Mesendoderm (in vitro differentiated cells): ENCODE results near the gene PRSS1.

ENCODE experiments used
- DNase-seq: peaks from one replicate; pipeline ENCODE4 v3.0.0; 2013
- H2AK5ac ChIP-seq: 2 replicates; pipeline ENCODE4 v1.6.1; 2013; ENCODE audit warnings: low read length, inconsistent platforms
- H2BK120ac ChIP-seq: 2 replicates; pipeline ENCODE4 v1.6.1; 2013; ENCODE audit warnings: low read depth, mild to moderate bottlenecking, low read length, moderate library complexity, mixed read lengths
- H2BK15ac ChIP-seq: replicated peaks from 2 replicates; pipeline ENCODE4 v1.6.1; 2013; ENCODE audit warnings: low read depth, mild to moderate bottlenecking, moderate library complexity
- H2BK5ac ChIP-seq: 2 replicates; pipeline ENCODE4 v1.6.1; 2013; ENCODE audit warnings: low read length, inconsistent platforms
- H3K18ac ChIP-seq: 2 replicates; pipeline ENCODE4 v1.6.1; 2013; ENCODE audit warnings: mild to moderate bottlenecking, low read length, mixed read lengths
- H3K23ac ChIP-seq: one replicate; pipeline ENCODE4 v1.6.1; 2013; ENCODE audit warnings: low read length
- H3K27ac ChIP-seq: 2 replicates; pipeline ENCODE4 v1.5.1; 2013; ENCODE audit warnings: low read depth, mild to moderate bottlenecking, inconsistent platforms, low read length, moderate library complexity
- H3K27me3 ChIP-seq: 2 replicates; pipeline ENCODE4 v1.6.1; 2013; ENCODE audit warnings: low read length, control low read depth, mild to moderate bottlenecking, inconsistent platforms; ENCODE audit not compliant: insufficient read depth, poor library complexity
- H3K36me3 ChIP-seq: 2 replicates; pipeline ENCODE4 v1.6.1; 2013; ENCODE audit warnings: low read length, inconsistent platforms; ENCODE audit not compliant: control insufficient read depth, insufficient read depth
- H3K4ac ChIP-seq: one replicate; pipeline ENCODE4 v1.6.1; 2013; ENCODE audit warnings: low read depth, mild to moderate bottlenecking, low read length, moderate library complexity
- H3K4me1 ChIP-seq: 2 replicates; pipeline ENCODE4 v1.6.1; 2013; ENCODE audit warnings: low read depth, low read length, inconsistent platforms; ENCODE audit not compliant: control insufficient read depth
- H3K4me2 ChIP-seq: 2 replicates; pipeline ENCODE4 v1.6.1; 2013; ENCODE audit warnings: low read length
- H3K4me3 ChIP-seq: 2 replicates; pipeline ENCODE4 v1.5.1; 2013; ENCODE audit warnings: mild to moderate bottlenecking, low read length
- H3K56ac ChIP-seq: one replicate; pipeline ENCODE4 v1.6.1; 2013; ENCODE audit warnings: low read length
- H3K79me1 ChIP-seq: 2 replicates; pipeline ENCODE4 v1.6.1; 2013; ENCODE audit warnings: low read length, inconsistent platforms
- H3K79me2 ChIP-seq: 2 replicates; pipeline ENCODE4 v1.6.1; 2013; ENCODE audit warnings: mild to moderate bottlenecking, low read length; ENCODE audit not compliant: control insufficient read depth, insufficient read depth
- H3K9ac ChIP-seq: 2 replicates; pipeline ENCODE4 v1.6.1; 2013; ENCODE audit warnings: low read length, inconsistent platforms
- H4K5ac ChIP-seq: one replicate; pipeline ENCODE4 v1.6.1; 2013; ENCODE audit warnings: low read length
- H4K8ac ChIP-seq: one replicate; pipeline ENCODE4 v1.6.1; 2013; ENCODE audit warnings: low read depth, mild to moderate bottlenecking, control low read depth, low read length, moderate library complexity
- WGBS: extraction: QIAGEN DNeasy Blood & Tissue Kit; methylation state at CpG from one replicate; pipeline ENCODE4 v1.1.7; 2013; ENCODE audit warnings: low lambda C conversion rate, missing lambda C conversion rate; ENCODE audit not compliant: insufficient coverage; ENCODE audit errors: extremely low coverage; 5-methylcytosine and 5-hydroxymethylcytosine counted together

Gene PRSS1

GRCh38 chr7:142788303-142789289, 39.3 kb downstream of the PRSS1 start:
- Histone ChIP-seq H3K56ac (no peak overlapping the region), H3K79me1 (no peaks in the 10 kb centered on the region), H4K8ac (no peak overlapping the region), H2BK5ac (no peak overlapping the region), H3K36me3 (no peaks in the 10 kb centered on the region), H3K27ac (no peak overlapping the region), H3K4ac (no peak overlapping the region), H2BK15ac (no peak overlapping the region), H3K9ac (no peak overlapping the region), H3K79me2 (no peaks in the 10 kb centered on the region), H3K27me3 (no peaks in the 10 kb centered on the region), H2AK5ac (no peak overlapping the region), H3K4me1 (no peaks in the 10 kb centered on the region), H3K18ac (no peak overlapping the region), H3K4me2 (no peak overlapping the region), H3K4me3 (no peak overlapping the region), H2BK120ac (no peak overlapping the region), H4K5ac (no peak overlapping the region), H3K23ac (no peak overlapping the region)
- DNase-seq = no peak
- WGBS = no CpG with 5 or more reads among the region's 10 CpGs

DNA sequence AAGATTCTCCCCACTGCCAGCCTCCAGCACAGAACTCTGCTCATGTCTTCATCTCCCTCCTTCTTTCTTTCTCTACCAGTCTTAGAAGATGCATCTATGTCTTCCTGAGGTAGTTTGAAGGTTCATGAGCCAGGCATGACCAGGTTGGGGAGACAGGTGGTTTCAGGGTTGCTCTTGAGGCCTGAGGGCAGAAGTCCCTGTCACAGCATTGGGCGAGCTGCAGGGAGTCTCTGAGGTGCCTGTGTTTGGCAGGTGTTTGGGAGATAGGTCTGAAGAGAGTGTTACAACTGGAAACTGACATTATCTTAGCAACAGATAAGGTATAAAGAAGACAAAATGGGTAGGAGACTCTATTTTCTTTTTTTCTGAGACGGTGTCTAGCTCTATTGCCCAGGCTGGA, 40.2 kb downstream of the PRSS1 start:
- no CpG with 5 or more reads among the region's 2 CpGs for WGBS
- Histone ChIP-seq H3K27me3 (no peaks in the 10 kb centered on the region), H4K5ac (no peak overlapping the region), H2BK5ac (no peak overlapping the region), H3K79me2 (no peaks in the 10 kb centered on the region), H4K8ac (no peak overlapping the region), H3K36me3 (no peaks in the 10 kb centered on the region), H3K4me3 (no peak overlapping the region), H2BK120ac (no peak overlapping the region), H3K18ac (no peak overlapping the region), H2AK5ac (no peak overlapping the region), H3K4ac (no peak overlapping the region), H3K56ac (no peak overlapping the region), H3K23ac (no peak overlapping the region), H3K27ac (no peak overlapping the region), H2BK15ac (no peak overlapping the region), H3K79me1 (no peaks in the 10 kb centered on the region), H3K4me2 (no peak overlapping the region), H3K4me1 (no peaks in the 10 kb centered on the region), H3K9ac (no peak overlapping the region)
- no peak for DNase-seq

GRCh38 chr7:142790056-142790455, 40.8 kb downstream of the PRSS1 start:
- H2BK120ac ChIP-seq = no peak overlapping the region
- no peaks in the 10 kb centered on the region for H3K36me3 ChIP-seq
- H3K27me3 ChIP-seq = no peaks in the 10 kb centered on the region
- no peak for DNase-seq
- no peak overlapping the region for H4K8ac ChIP-seq
- no peak overlapping the region for H3K56ac ChIP-seq
- no peak overlapping the region for H2AK5ac ChIP-seq
- no peaks in the 10 kb centered on the region for H3K4me1 ChIP-seq
- H4K5ac ChIP-seq = no peak overlapping the region
- no CpG with 5 or more reads among the region's 3 CpGs for WGBS
- no peak overlapping the region for H3K23ac ChIP-seq
- H3K79me2 ChIP-seq = no peaks in the 10 kb centered on the region
- no peaks in the 10 kb centered on the region for H3K79me1 ChIP-seq
- H2BK5ac ChIP-seq = no peak overlapping the region
- H3K27ac ChIP-seq = no peak overlapping the region
- no peak overlapping the region for H3K4me2 ChIP-seq
- H3K4ac ChIP-seq = no peak overlapping the region
- H3K4me3 ChIP-seq = no peak overlapping the region
- no peak overlapping the region for H3K9ac ChIP-seq
- no peak overlapping the region for H2BK15ac ChIP-seq
- no peak overlapping the region for H3K18ac ChIP-seq

DNA sequence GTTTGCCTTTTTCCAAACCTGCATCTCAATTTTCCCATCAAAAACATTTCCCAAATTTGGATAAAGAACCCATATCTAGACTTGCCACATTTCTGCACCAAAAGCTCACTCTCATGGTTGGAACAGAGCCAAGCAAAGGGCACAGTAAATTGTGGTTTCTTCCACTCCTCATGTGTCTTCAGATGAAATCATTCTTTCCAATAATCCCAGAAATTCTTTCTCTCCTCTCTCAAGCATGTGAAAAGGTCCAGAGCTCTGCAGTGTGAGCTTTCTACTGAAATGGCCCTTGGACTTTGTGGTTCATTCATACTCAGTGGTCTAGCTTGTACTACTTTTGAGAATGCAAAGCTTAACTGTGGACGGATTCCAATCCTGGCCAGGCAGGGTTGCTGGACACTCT, 41.3 kb downstream of the PRSS1 start:
- no peaks in the 10 kb centered on the region for H3K36me3 ChIP-seq
- H3K4me3 ChIP-seq = no peak overlapping the region
- no peak overlapping the region for H2AK5ac ChIP-seq
- H4K5ac ChIP-seq = no peak overlapping the region
- no peak overlapping the region for H3K18ac ChIP-seq
- no peaks in the 10 kb centered on the region for H3K4me1 ChIP-seq
- no peak overlapping the region for H3K56ac ChIP-seq
- no peak overlapping the region for H3K27ac ChIP-seq
- no peak overlapping the region for H2BK120ac ChIP-seq
- no peak overlapping the region for H3K23ac ChIP-seq
- H2BK5ac ChIP-seq = no peak overlapping the region
- H3K4ac ChIP-seq = no peak overlapping the region
- DNase-seq = no peak
- no peak overlapping the region for H4K8ac ChIP-seq
- no peaks in the 10 kb centered on the region for H3K79me2 ChIP-seq
- no peaks in the 10 kb centered on the region for H3K27me3 ChIP-seq
- no CpG with 5 or more reads among the region's 1 CpG for WGBS
- H3K9ac ChIP-seq = no peak overlapping the region
- no peak overlapping the region for H2BK15ac ChIP-seq
- no peak overlapping the region for H3K4me2 ChIP-seq
- H3K79me1 ChIP-seq = no peaks in the 10 kb centered on the region

GRCh38 chr7:142791502-142791901, 42.2 kb downstream of the PRSS1 start:
- H3K79me2 ChIP-seq = no peaks in the 10 kb centered on the region
- no peak overlapping the region for H3K18ac ChIP-seq
- no peaks in the 10 kb centered on the region for H3K36me3 ChIP-seq
- H3K4me3 ChIP-seq = no peak overlapping the region
- H3K4me1 ChIP-seq = peaks cover 4% of the 10 kb centered on the region
- H4K5ac ChIP-seq = no peak overlapping the region
- WGBS = no CpG with 5 or more reads among the region's 7 CpGs
- no peak overlapping the region for H3K9ac ChIP-seq
- H3K56ac ChIP-seq = no peak overlapping the region
- no peak overlapping the region for H3K27ac ChIP-seq
- no peak overlapping the region for H3K4ac ChIP-seq
- H3K27me3 ChIP-seq = no peaks in the 10 kb centered on the region
- no peak overlapping the region for H3K23ac ChIP-seq
- H2BK5ac ChIP-seq = no peak overlapping the region
- H2BK15ac ChIP-seq = no peak overlapping the region
- no peak overlapping the region for H2BK120ac ChIP-seq
- no peak overlapping the region for H4K8ac ChIP-seq
- H2AK5ac ChIP-seq = no peak overlapping the region
- no peak overlapping the region for H3K4me2 ChIP-seq
- no peak for DNase-seq
- H3K79me1 ChIP-seq = no peaks in the 10 kb centered on the region
